Keratinocyte (primary cell): Measurements from ENCODE around the gene NLGN4X.

ENCODE experiments used
- CTCF ChIP-seq, 3 experiments: IDR thresholded peaks in 1 of 3; conservative IDR thresholded peaks in 1 of 3; optimal IDR thresholded peaks in 1 of 3; 2 replicates in 2 of 3; 3 replicates in 1 of 3; pipeline versions ENCODE3 to v1.5.1; 2011; ENCODE audit warnings: low read length in 3 of 3, mild to moderate bottlenecking in 3 of 3, moderate library complexity in 2 of 3, control low read depth in 1 of 3, inconsistent platforms in 1 of 3; ENCODE audit not compliant: insufficient read depth in 2 of 3; ENCODE audit errors: extremely low read depth in 1 of 3
- EZH2 ChIP-seq: IDR thresholded peaks from one replicate; pipeline ENCODE4 v1.6.1; 2012; ENCODE audit warnings: inconsistent platforms, mild to moderate bottlenecking, low read length, moderate library complexity

DNA sequence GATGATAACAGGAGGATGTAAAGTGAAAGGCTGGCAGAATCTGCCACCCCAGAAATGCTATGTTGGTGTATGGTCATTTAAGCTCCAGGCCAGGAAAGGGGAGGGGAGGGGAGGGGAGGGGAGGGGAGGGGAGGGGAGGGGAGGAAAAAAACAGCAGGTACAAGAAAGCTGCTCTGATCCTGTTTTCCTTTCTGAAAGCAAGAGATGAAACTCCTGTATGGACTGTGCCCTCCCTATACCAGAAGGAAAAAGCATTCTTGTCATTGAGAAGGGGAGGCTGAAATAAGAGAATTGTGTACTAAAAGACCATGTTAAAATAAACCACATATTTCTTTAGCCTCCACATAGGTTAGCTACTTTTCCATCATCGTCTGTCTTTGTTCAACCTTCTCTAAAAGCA is 179.5 kb downstream of the NLGN4X start:
- TF ChIP-seq CTCF (optimal IDR thresholded peaks at IDR 0.05 in 1 of 3, IDR thresholded peaks at IDR 0.05 in 1 of 3, conservative IDR thresholded peaks at IDR 0.05 in 1 of 3; ENCODE audit: extremely low read depth in 1 of 3, insufficient read depth in 2 of 3, low read length in 3 of 3) (no peak), EZH2 (no peak)
